Loucy (cell line): ENCODE measurements around the gene OR7G2.

Experiments used
- EZH2phosphoT487 ChIP-seq: fragments of 200-600 bp; IDR thresholded peaks from 2 replicates; pipeline ENCODE4 v1.6.1; 2018; ENCODE audit warnings: antibody characterized with exemption, mild to moderate bottlenecking, moderate library complexity, borderline replicate concordance
- TF ChIP-seq, protein P1 (sequence below): fragments of 200-600 bp; sonication (generic); conservative IDR thresholded peaks from 2 replicates; pipeline ENCODE4 v1.5.1; 2014; ENCODE audit warnings: mild to moderate bottlenecking, antibody characterized with exemption, low read length

DNA sequence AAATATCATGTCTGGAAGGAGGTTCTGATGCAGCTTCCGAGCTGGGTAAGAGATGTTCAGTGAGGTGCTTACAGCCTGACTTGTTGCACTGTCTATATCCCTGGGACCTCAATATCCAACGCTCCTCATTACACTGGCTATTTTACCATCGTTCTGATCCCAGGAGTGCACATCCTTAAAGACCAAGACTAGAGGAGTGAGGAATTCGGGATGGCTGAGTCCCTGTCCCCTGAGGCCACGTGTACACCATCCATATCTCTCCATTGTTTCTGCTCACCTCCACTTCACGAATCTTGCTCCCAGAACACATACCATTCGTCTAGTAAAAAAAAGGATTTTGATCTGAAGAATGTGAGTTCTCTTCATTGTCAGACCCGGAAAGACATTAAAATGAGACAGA, at the start of gene OR7G2:
- TF ChIP-seq, protein P1, sequence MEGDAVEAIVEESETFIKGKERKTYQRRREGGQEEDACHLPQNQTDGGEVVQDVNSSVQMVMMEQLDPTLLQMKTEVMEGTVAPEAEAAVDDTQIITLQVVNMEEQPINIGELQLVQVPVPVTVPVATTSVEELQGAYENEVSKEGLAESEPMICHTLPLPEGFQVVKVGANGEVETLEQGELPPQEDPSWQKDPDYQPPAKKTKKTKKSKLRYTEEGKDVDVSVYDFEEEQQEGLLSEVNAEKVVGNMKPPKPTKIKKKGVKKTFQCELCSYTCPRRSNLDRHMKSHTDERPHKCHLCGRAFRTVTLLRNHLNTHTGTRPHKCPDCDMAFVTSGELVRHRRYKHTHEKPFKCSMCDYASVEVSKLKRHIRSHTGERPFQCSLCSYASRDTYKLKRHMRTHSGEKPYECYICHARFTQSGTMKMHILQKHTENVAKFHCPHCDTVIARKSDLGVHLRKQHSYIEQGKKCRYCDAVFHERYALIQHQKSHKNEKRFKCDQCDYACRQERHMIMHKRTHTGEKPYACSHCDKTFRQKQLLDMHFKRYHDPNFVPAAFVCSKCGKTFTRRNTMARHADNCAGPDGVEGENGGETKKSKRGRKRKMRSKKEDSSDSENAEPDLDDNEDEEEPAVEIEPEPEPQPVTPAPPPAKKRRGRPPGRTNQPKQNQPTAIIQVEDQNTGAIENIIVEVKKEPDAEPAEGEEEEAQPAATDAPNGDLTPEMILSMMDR, result no peak
- no peak for TF ChIP-seq EZH2phosphoT487
